GM19324 (cell line): ENCODE measurements around the gene ASMTL.
"Not testable (repeated sequence)": the region's sequence is repeated elsewhere in the genome, so short reads cannot be mapped to it uniquely, and the experiment has no call there.

Source experiments
- ATAC-seq: cut with Tn5 transposase; IDR thresholded peaks from one replicate; pipeline ENCODE4 v1.9.1; 2021; ENCODE audit warnings: mild to moderate bottlenecking, moderate library complexity; ENCODE audit not compliant: unreplicated experiment, low FRiP score

The ASMTL gene

DNA sequence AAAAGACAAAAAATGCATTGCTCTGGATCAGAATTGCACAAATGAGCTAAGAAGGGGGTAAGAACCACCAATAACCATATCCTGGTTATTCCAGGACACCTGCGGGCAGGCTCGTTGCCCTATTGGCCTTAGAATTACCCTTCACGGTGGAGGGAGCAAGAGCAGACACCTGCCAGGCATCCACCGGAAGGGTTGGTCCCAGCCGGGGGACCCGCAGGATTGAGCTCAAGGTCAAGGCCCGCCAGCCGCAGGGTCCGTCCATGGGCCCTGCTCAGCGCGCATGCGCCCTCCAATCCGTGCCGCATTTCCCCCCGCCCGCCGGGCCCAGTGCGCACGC lies 61.4 kb downstream of the ASMTL start:
- ATAC-seq = no peak

- ATAC-seq = no peak
Observed at GRCh38 chrX:1390621-1391369, 61.9 kb downstream of the ASMTL start.

GRCh38 chrX:1389993-1390285 lies 62.8 kb downstream of the ASMTL start:
- no peak for ATAC-seq

GRCh38 chrX:1389181-1389992 lies 63.3 kb downstream of the ASMTL start:
- no peak for ATAC-seq

- ATAC-seq = no peak
Observed at GRCh38 chrX:1388651-1389050, 64.1 kb downstream of the ASMTL start.

DNA sequence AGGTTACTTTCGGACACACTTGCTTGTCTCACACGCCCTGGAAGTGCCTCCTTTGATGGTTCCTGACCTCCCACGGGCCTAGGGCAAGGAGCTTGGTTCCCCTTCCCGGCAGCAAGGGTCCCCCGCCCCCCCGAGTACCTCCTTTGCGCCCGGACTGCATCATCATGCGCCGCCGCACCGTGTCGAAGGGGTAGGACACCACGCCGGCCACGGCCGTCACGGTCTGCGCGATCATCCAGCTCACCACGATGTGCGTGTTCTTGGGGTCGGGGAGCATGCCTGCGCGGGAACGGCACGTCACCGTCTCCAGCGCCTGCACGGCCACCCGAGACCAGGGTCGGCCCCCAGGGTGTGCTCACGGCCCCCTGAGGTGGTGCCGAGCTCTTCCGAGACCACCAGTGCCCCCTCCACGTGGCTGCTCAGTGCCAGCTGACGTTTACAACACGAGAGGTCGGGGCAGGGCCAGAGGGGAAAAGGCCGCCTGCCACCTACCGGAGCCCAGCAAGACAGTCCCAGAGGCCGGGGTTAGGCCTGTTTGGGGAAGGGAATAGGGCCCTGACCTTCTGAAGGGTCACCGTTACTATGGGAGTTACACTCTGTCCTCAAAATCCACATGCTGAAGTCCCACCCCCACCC lies 65.5 kb downstream of the ASMTL start:
- ATAC-seq = no peak

DNA sequence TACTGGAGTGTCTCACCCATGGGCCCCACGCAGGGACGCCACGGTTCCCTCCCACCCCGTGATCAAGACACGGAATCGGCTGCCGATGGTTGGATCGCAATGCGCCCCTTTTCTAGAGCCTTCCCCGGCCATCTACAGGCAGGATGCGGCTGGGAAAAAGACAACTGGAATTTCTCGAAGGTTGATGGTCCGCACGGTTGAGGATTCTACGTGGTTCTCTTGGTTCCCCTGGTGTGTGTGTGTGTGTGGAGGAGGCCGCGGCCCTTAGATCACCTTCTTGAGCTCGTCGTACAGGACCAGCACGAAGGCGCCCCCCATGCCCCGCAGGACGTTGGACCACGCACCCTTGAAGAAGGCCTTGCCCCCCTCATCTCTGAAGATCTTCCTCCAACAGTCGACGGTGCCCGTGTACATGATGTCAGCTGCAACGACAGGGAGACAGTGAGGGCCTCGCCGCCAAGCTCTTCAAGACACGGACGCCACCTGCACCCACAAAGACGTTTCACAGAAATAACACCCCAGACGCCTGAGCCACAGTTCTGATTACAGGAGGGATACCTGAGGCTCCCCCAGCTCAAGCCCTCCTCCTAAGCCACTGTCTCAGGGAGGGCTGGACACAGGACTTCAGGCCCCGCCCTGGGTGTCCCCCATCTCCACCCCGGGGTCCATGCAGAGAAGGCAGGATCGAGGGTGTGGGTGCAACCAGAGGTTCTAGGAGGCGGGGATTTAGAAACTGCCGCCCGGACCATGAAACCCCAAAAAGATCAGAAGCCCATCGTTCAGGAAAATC lies 66.2 kb downstream of the ASMTL start:
- no peak for ATAC-seq

DNA sequence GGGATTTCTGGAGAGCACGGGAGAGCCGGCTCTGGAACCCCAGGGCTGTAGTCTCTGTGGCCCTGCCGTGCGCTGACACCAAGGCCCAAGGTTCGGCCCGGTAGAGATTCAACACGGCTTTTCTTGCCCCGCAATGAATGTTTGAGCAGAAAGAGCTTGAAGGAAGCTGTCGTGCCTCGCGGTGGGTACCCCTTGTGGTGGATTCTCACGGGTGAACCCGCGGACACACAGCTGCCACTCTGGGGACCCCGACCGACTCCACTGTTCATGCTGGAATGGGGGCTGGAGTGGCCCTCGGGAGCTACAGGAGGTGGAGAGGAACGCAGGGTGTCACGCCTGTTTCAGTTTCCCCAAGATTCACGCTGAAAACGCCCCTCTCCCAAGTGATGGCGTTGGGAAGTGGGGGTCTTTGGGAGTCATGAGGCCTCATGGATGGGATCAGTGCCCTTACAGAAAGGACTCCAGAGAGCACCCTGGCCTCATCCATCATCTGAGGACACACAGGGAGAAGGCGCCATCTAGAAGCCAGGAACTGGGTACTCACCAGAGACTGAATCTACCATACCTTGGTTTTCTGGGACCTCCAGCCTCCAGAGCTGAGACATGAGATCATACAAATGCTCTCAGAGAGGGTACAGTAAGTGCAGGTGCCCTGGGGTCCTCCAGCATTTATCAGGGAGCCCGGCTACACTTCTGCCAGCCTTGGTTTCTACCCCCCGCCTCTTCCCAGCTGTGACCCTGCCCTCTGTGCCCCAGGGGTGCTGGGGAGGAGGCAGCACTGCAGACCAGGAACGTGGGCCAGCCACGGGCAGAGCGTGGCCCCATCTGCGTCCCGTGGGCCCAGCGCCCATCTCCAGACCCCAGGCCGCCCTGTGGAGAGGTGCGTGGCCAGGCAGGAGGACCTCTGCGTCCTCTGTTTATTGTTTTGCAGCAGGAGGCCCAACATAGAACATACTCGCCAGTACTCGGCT lies 67.2 kb downstream of the ASMTL start:
- no peak for ATAC-seq

DNA sequence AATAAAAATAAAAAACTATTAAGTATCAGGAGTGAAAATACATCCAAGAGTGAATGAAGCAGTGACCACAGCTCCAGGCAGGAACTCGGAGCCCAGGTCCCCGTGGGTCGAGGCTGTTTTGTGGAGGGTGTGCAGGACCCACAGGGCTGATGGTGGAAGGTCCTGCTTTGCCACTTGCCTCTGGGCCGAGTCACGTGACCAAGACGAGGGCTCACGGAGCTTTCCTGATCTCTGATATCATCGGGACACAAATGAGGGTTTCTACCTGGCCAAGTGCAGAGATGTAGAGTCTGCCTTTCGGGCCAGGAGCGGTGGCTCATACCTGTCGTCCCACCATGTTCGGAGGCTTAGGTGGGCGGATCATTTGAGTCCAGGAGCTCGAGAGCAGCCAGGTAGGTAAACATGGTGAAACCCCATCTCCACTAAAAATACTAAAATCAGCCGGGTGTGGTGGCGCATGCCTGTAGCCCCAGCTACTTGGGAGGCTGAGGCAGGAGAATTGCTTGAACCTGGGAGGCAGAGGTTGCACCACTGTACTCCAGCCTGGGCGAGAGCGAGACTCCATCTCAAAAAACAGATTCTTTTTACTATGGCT lies 68.0 kb downstream of the ASMTL start:
- no peak for ATAC-seq

GRCh38 chrX:1380672-1381233 lies 72.0 kb downstream of the ASMTL start:
- no peak for ATAC-seq

- no peak for ATAC-seq
Observed at GRCh38 chrX:1378306-1378759, 74.4 kb downstream of the ASMTL start.

DNA sequence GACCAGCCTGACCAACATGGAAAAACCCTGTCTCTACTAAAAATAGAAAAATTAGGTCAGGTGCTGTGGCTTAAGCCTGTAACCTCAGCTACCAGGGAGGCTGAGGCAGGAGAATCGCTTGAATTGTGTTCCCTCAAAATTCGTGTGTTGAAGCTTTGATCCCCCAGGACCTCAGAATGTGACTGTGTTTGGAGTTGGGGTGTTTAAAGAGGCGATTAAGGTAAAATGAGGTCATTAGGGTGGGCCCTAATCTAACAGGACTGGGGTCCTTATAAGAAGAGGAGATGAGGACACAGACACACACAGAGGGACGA lies 84.4 kb downstream of the ASMTL start:
- ATAC-seq = no peak

DNA sequence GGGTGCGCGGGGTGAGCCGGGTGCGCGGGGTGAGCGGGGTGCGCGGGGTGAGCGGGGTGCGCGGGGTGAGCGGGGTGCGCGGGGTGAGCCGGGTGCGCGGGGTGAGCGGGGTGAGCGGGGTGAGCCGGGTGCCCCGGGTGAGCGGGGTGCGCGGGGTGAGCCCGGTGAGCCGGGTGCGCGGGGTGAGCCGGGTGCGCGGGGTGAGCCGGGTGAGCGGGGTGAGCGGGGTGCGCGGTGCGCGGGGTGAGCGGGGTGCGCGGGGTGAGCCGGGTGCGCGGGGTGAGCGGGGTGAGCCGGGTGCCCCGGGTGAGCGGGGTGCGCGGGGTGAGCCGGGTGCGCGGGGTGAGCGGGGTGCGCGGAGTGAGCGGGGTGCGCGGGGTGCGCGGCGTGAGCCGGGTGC lies 86.3 kb downstream of the ASMTL start:
- not testable (repeated sequence) for ATAC-seq

DNA sequence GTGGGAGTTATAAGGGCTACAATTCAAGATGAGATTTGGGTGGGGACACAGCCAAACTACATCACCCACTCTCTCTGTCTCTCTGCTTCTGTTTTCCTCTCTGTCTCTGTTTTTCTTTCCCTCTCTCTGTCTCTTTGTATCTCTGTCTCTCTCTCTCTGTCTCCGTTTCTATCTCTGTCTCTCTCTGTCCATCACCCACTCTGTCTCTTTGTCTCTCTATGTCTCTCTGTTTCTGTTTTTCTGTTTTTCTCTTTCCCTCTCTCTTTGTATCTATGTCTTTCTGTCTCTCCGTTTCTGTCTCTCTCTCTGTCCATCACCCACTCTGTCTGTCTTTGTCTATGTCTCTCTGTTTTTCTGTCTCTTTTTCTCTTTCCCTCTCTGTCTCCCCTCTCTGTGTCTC lies 90.8 kb downstream of the ASMTL start:
- no peak for ATAC-seq

GRCh38 chrX:1361275-1361674 lies 91.4 kb downstream of the ASMTL start:
- ATAC-seq = no peak

DNA sequence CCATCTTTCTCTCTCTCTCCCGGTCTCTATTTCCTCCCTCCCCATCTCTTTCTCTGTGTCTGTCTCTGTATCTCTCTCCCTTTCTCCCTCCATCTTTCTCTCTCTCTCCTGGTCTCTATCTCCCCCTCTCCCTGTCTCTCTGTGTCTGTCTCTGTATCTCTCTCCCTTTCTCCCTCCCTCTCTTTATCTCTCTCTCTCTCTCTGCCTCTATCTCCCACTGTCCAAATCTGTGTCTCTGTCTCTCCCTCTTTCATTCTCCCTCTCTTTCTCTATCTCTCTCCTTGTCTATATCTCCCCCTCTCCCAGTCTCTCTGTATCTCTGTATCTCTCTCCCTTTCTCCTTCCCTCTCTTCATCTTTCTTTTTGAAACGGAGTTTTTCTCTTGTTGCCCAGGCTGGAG lies 92.5 kb downstream of the ASMTL start:
- no peak for ATAC-seq

- ATAC-seq = no peak
Observed at GRCh38 chrX:1359477-1359873, 93.2 kb downstream of the ASMTL start.

GRCh38 chrX:1358793-1359476 lies 93.8 kb downstream of the ASMTL start:
- ATAC-seq = no peak

- ATAC-seq = no peak
Observed at GRCh38 chrX:1357993-1358392, 94.7 kb downstream of the ASMTL start.
